Measurements from ENCODE around the gene CDK18.

The CDK18 gene

GRCh38 chr1:205517763-205518162 lies 13.3 kb downstream of the CDK18 start:
- no peak for TF ChIP-seq FOXP2 (optimal IDR thresholded peaks at IDR 0.05; ENCODE audit: borderline replicate concordance, extremely low read depth, extremely low read length, insufficient read depth)
- TF ChIP-seq SIN3A (IDR thresholded peaks at IDR 0.05; ENCODE audit: borderline replicate concordance, insufficient read depth, low read length) = no peak
- no peak for TF ChIP-seq TAF1 (IDR thresholded peaks at IDR 0.05; ENCODE audit: borderline replicate concordance, insufficient read depth, low read length)
- no peak for TF ChIP-seq POLR2AphosphoS5 (IDR thresholded peaks at IDR 0.05; ENCODE audit: low read depth, low read length)
- no peak for TF ChIP-seq REST (IDR thresholded peaks at IDR 0.05; ENCODE audit: insufficient read depth in 1 of 2, low read depth in 2 of 2, low read length in 2 of 2)

- TF ChIP-seq TAF1 (IDR thresholded peaks at IDR 0.05; ENCODE audit: borderline replicate concordance, insufficient read depth, low read length) = no peak
- TF ChIP-seq POLR2AphosphoS5 (IDR thresholded peaks at IDR 0.05; ENCODE audit: low read depth, low read length) = no peak
- no peak for TF ChIP-seq FOXP2 (optimal IDR thresholded peaks at IDR 0.05; ENCODE audit: borderline replicate concordance, extremely low read depth, extremely low read length, insufficient read depth)
- TF ChIP-seq SIN3A (IDR thresholded peaks at IDR 0.05; ENCODE audit: borderline replicate concordance, insufficient read depth, low read length) = no peak
- no peak for TF ChIP-seq REST (IDR thresholded peaks at IDR 0.05; ENCODE audit: insufficient read depth in 1 of 2, low read depth in 2 of 2, low read length in 2 of 2)
These were observed 14.4 kb downstream of the CDK18 start for GRCh38 chr1:205518661-205519540.

GRCh38 chr1:205519541-205520131 lies 15.2 kb downstream of the CDK18 start:
- TF ChIP-seq POLR2AphosphoS5 (IDR thresholded peaks at IDR 0.05; ENCODE audit: low read depth, low read length) = no peak
- no peak for TF ChIP-seq TAF1 (IDR thresholded peaks at IDR 0.05; ENCODE audit: borderline replicate concordance, insufficient read depth, low read length)
- no peak for TF ChIP-seq SIN3A (IDR thresholded peaks at IDR 0.05; ENCODE audit: borderline replicate concordance, insufficient read depth, low read length)
- TF ChIP-seq REST (IDR thresholded peaks at IDR 0.05; ENCODE audit: insufficient read depth in 1 of 2, low read depth in 2 of 2, low read length in 2 of 2) = no peak
- no peak for TF ChIP-seq FOXP2 (optimal IDR thresholded peaks at IDR 0.05; ENCODE audit: borderline replicate concordance, extremely low read depth, extremely low read length, insufficient read depth)

GRCh38 chr1:205520709-205521108 lies 16.2 kb downstream of the CDK18 start:
- no peak for TF ChIP-seq POLR2AphosphoS5 (IDR thresholded peaks at IDR 0.05; ENCODE audit: low read depth, low read length)
- TF ChIP-seq FOXP2 (optimal IDR thresholded peaks at IDR 0.05; ENCODE audit: borderline replicate concordance, extremely low read depth, extremely low read length, insufficient read depth) = no peak
- no peak for TF ChIP-seq TAF1 (IDR thresholded peaks at IDR 0.05; ENCODE audit: borderline replicate concordance, insufficient read depth, low read length)
- no peak for TF ChIP-seq REST (IDR thresholded peaks at IDR 0.05; ENCODE audit: insufficient read depth in 1 of 2, low read depth in 2 of 2, low read length in 2 of 2)
- no peak for TF ChIP-seq SIN3A (IDR thresholded peaks at IDR 0.05; ENCODE audit: borderline replicate concordance, insufficient read depth, low read length)

Measured in PFSK-1 (cell line).